Nephron progenitor cell (in vitro differentiated cells): Measurements from ENCODE around the gene DSCAM.
"Not testable (repeated sequence)": the region's sequence is repeated elsewhere in the genome, so short reads cannot be mapped to it uniquely, and the experiment has no call there.

Experiments
- DNase-seq: peaks from one replicate; pipeline ENCODE4 v3.0.0; 2021
- H3K27ac Mint-ChIP-seq: 2 replicates; pipeline ENCODE4 v1.8.0; 2021; ENCODE audit warnings: mild to moderate bottlenecking, moderate library complexity, mixed read lengths
- H3K27me3 Mint-ChIP-seq: 2 replicates; pipeline ENCODE4 v1.8.0; 2021; ENCODE audit warnings: mild to moderate bottlenecking, low read depth, mixed read lengths; ENCODE audit not compliant: poor library complexity
- H3K36me3 Mint-ChIP-seq: 2 replicates; pipeline ENCODE4 v1.8.0; 2021; ENCODE audit warnings: low read depth, mixed read lengths
- H3K4me1 Mint-ChIP-seq: 2 replicates; pipeline ENCODE4 v1.8.0; 2021; ENCODE audit warnings: mixed read lengths
- H3K4me3 Mint-ChIP-seq: 2 replicates; pipeline ENCODE4 v1.8.0; 2021; ENCODE audit warnings: mild to moderate bottlenecking, moderate library complexity, mixed read lengths
- H3K9me3 Mint-ChIP-seq: 2 replicates; pipeline ENCODE4 v1.8.0; 2021; ENCODE audit warnings: mild to moderate bottlenecking, moderate library complexity, mixed read lengths
- TF ChIP-seq, protein P1 (sequence below): fragments of 200-600 bp; sonication (generic); IDR thresholded peaks from 2 replicates; pipeline ENCODE4 v1.5.0; 2021; ENCODE audit warnings: antibody characterized with exemption

DSCAM gene, protein sequence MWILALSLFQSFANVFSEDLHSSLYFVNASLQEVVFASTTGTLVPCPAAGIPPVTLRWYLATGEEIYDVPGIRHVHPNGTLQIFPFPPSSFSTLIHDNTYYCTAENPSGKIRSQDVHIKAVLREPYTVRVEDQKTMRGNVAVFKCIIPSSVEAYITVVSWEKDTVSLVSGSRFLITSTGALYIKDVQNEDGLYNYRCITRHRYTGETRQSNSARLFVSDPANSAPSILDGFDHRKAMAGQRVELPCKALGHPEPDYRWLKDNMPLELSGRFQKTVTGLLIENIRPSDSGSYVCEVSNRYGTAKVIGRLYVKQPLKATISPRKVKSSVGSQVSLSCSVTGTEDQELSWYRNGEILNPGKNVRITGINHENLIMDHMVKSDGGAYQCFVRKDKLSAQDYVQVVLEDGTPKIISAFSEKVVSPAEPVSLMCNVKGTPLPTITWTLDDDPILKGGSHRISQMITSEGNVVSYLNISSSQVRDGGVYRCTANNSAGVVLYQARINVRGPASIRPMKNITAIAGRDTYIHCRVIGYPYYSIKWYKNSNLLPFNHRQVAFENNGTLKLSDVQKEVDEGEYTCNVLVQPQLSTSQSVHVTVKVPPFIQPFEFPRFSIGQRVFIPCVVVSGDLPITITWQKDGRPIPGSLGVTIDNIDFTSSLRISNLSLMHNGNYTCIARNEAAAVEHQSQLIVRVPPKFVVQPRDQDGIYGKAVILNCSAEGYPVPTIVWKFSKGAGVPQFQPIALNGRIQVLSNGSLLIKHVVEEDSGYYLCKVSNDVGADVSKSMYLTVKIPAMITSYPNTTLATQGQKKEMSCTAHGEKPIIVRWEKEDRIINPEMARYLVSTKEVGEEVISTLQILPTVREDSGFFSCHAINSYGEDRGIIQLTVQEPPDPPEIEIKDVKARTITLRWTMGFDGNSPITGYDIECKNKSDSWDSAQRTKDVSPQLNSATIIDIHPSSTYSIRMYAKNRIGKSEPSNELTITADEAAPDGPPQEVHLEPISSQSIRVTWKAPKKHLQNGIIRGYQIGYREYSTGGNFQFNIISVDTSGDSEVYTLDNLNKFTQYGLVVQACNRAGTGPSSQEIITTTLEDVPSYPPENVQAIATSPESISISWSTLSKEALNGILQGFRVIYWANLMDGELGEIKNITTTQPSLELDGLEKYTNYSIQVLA (N-terminal part only)

DNA sequence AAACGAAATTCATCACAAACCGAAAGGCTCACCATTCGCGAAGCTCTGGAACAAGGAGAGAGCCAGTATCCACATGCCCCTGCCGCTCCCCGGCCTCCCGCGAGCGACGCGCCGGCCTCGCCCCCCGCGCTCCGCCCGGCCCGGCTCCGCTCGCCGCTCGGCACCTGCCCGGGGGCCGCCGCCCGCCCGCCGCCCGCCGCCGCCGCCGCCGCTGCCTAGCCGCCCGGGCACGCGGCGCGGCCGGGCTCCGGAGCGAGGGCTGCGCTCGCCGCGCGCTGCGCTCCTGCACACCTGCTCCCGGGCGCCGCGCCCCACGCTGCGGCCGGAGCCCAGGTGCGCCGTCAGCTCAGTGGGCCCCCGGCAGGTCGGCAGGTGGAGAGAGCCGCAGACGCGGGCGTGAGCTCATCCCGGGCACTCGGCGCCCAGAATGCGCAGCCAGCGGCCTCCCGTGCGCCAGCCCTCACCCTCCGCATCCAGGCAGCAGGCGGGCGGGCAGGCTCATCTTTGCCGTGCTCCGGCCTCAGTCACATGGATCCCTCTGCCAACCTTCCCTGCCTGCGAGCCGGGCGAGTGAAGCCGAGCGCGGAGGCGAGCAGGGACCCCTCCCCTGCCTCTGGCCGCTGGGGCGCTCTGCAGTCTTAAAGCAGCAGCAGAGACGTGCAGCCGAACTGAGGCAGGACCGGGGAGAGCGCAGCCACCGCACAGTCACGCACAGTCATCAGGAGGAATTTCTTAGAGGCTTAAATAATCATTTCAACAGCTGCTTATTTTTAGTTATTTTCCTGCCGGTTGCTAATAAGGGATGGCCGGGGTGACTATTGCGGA, at the start of gene DSCAM:
DSCAM (minus strand) TSS at position 572 of the 825 bp plus-strand sequence; CDS start at position 75, 497 bp downstream.
- Mint-ChIP-seq H3K9me3 (no peaks in the 10 kb centered on the region), H3K36me3 (no peaks in the 10 kb centered on the region), H3K4me1 (peaks cover 5% of the 10 kb centered on the region), H3K27ac (no peak within 1 kb of the TSS), H3K4me3 (peak within 1 kb of the TSS; percentile 81), H3K27me3 (peaks cover 79% of the 10 kb centered on the region)
- TF ChIP-seq, protein P1, sequence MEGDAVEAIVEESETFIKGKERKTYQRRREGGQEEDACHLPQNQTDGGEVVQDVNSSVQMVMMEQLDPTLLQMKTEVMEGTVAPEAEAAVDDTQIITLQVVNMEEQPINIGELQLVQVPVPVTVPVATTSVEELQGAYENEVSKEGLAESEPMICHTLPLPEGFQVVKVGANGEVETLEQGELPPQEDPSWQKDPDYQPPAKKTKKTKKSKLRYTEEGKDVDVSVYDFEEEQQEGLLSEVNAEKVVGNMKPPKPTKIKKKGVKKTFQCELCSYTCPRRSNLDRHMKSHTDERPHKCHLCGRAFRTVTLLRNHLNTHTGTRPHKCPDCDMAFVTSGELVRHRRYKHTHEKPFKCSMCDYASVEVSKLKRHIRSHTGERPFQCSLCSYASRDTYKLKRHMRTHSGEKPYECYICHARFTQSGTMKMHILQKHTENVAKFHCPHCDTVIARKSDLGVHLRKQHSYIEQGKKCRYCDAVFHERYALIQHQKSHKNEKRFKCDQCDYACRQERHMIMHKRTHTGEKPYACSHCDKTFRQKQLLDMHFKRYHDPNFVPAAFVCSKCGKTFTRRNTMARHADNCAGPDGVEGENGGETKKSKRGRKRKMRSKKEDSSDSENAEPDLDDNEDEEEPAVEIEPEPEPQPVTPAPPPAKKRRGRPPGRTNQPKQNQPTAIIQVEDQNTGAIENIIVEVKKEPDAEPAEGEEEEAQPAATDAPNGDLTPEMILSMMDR, result no peak
- peak; percentile 60 for DNase-seq

DNA sequence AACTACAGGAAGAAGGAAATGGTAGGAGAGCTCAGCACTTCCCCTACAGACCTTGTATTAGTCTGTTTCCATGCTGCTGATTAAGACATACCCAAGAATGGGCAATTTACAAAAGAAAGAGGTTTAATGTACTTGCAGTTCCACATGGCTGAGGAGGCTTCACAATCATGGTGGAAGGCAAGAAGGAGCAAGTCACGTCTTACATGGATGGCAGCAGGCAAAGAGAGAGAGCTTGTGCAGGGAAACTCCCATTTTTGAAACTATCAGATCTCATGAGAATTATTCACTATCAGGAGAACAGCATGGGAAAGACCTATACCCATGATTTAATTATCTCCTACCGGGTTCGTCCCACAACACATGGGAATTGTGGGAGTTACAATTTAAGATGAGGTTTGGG, 48.7 kb upstream of the DSCAM start:
- H3K36me3 Mint-ChIP-seq, DNase-seq, H3K4me1 Mint-ChIP-seq, H3K27ac Mint-ChIP-seq, H3K27me3 Mint-ChIP-seq, H3K4me3 Mint-ChIP-seq: not testable (repeated sequence)
- peaks cover 30% of the 10 kb centered on the region for H3K9me3 Mint-ChIP-seq

DNA sequence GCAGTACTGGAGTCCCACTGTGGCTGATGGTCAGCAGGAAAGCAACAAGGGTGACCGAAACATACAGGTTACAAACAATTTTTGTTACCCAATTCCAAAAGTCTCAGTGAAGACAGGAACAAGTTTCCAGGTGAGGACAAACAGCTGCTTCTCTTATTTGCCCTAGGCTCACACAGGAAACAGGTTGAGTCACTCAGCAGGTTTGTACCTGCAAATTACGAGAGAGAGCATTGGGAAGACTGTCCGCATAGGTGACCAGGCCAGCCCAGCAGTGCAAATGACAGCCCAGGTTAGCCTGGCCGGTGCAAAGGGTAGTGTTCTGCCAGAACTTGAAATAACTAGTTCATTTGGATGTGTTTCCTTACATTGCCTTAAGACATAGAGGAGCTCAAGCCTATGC, 40.0 kb upstream of the DSCAM start:
- Mint-ChIP-seq H3K27me3 (peaks cover 8% of the 10 kb centered on the region), H3K27ac (no peak overlapping the region), H3K36me3 (no peaks in the 10 kb centered on the region), H3K4me3 (no peak overlapping the region), H3K9me3 (peaks cover 7% of the 10 kb centered on the region), H3K4me1 (no peaks in the 10 kb centered on the region)
- DNase-seq, result no peak
- TF ChIP-seq, protein P1, result no peak

DNA sequence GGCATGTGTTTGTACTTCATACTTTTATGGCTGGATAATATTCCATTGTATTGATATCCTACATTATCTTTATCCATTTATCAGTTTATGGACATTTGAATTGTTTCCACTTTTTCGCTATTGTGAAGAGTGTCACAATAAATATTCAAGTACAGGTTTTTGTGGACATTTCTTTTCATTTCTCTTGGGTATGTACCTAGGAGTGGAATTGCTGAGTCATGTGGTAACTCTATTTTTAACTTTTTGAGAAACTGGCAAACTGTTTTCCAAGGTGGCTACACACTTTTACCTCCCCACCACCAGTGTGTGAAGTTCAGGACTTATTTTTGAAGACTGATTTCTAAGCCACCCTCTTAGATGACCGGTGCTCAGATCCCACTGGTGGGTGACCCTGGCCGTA, 39.0 kb upstream of the DSCAM start:
- TF ChIP-seq, protein P1, result no peak
- Mint-ChIP-seq H3K9me3 (peaks cover 7% of the 10 kb centered on the region), H3K4me1 (no peaks in the 10 kb centered on the region), H3K4me3 (no peak overlapping the region), H3K27me3 (peaks cover 8% of the 10 kb centered on the region), H3K36me3 (no peaks in the 10 kb centered on the region), H3K27ac (no peak overlapping the region)
- DNase-seq, result no peak

DNA sequence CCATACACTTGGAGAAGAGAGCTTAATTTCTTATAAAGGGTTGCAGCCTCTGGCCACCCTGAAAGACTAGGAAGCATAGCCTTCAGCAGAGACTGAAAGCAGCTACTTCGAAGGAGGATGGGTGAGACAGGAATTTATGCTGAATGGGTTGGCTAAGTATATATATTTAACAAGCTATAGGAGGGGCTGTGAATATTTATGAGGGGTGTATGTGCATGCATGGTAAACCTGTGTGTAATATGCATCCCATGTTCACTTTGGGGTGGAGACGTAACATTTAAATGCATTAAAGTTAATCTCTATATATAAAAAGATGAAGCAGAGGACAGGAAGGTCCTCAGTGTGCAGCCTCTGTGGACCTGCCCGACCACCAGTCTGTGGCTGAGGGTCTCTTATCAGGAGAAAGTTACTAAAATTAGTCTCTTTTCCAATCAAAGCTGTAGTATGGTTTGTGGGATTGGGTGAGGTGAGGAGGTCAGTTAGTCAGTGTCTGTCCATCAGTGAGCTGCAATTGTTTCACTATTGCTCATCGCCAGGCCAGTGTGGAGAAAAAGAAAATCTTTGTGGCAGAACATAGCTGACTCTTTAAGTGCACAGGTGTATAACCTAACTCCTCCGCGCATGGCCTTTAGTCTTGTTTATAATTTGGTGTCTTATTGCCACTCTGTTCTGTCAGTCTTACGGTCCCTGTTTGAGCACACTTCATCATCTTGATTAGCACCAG, 35.4 kb upstream of the DSCAM start:
- Mint-ChIP-seq H3K9me3 (peaks cover 7% of the 10 kb centered on the region), H3K36me3 (no peaks in the 10 kb centered on the region), H3K4me1 (no peaks in the 10 kb centered on the region), H3K27ac (no peak overlapping the region), H3K27me3 (peaks cover 8% of the 10 kb centered on the region), H3K4me3 (no peak overlapping the region)
- DNase-seq, result no peak
- TF ChIP-seq, protein P1, result no peak
